ENCODE measurements around the gene NSMCE3.

NSMCE3 gene

DNA sequence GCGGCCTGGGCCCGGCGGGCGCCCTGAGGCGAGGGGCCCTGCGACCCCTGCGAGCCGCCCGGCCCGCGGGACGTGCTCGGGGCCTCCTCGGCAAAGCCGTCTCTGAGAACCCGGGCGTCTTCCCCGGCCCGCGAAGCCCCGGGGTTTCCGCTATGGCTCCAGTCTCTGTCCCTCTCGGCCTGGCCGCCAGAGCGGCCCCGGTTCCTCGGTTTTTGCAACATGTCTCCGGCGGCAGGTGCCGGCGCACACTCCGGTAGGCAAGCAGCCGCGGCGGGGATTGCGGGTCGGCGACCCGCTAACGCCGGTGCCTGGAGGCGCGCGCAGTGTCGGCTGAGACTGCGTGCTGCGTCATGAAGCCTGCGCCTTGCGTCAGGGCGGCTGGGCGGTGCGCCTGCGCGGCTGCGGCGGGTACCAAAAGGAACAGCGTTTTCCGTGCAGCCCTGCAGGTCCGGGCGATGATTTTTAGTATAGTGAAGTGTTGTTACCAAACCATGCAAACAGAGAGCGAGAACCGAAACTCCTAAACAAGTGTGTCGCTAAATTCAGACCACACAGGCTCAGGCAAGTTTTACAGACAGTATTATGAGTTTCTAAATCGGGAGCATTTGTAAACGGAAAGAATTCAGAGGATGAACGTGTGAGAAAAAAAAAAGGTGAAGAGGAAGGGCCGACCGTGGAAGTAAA is at the start of gene NSMCE3:
TSS of gene NSMCE3 (minus strand) at position 338 of the 684 bp plus-strand sequence. CDS start at position 221, 117 bp downstream.
- DNase-seq = peak; percentile 96

DNA sequence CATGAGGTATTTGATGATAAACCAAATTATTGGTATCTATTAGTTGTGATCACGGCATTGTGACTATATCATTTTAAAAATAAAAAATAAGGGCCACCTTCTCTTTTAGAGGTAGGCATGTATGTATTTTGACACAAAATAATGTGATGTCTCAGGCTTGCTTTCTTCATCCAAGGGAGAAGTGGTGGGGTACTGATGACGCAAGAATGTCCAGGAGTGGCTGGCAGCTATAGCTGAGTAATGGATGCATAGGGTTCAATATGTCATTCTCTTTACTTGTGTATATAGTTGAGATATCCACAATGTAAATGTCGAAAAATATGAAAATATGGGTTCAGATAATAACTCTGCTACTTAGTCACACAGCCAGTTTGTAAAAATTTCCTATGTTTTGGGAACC is 46.8 kb upstream of the NSMCE3 start:
- no peak for DNase-seq

DNA sequence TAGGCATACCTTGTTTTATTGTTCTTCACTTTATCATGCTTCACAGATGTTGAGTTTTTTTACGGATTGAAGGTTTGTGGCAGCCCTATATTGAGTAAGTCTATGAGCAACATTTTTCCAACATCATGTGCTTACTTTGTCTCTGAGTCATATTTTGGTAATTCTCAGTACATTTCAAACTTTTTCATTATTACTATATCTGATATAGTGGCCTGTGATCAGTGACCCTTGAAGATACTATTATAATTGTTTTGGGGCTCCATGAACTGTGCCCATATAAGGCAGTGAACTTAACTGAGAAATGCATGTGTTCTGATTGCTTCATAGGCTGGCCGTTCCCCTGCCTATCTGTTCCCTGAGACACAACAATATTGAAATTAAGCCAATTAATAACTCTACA is 42.8 kb upstream of the NSMCE3 start:
- no peak for DNase-seq

DNA sequence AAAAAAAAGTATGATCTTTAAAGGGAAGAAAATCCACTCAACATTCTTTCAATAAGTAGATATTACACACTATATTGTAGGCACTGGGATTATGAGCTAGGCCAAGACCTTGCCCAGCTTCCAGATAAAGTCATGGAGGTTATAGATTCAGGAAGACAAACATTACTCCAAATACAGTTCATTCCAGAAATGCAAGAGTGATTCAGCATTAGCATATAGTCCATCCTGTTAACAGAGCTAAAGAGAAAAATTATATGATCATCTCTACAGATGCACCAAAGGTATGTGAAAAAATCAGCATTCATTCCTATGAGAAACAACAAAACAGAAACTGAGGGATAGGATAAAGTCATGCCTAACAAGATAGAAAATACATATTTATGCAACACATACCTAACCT is 42.1 kb upstream of the NSMCE3 start:
- DNase-seq = no peak

DNA sequence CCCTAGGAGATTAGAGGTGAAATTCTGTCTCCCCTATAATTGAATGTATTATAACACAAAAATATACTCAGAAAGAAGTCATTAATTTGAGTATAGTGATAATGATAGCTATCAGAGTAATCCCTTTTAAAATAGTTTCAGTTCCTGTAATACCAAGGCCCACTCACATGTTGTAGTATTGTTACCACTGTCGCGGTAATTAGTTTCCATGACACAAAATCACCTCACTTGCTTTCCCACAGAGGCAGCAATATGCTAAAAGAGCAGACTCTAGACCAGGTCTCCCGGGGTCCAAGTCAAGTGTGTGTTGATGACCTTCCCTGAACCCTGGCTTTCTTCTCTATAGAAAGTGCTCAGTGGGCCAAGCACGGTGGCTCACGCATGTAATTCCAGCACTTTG is 39.5 kb upstream of the NSMCE3 start:
- no peak for DNase-seq

DNA sequence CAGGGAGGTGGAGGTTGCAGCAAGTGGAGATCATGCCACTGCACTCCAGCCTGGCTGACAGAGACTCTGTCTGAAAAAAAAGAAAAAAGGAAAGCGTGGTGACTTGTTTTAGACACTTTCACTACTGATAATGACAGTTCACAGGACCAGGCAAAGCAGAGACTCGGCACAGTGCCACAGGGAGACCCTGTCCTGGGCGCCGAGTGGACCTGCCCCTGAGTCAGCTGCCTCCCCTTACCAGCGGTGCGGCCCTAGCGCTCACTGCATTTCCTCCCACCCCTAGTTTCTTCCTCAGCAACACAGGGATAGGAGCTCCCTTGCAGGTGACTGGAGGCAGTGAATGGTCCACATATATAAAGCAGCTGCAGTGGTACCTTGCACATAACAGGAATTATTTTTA is 38.7 kb upstream of the NSMCE3 start:
- no peak for DNase-seq

DNA sequence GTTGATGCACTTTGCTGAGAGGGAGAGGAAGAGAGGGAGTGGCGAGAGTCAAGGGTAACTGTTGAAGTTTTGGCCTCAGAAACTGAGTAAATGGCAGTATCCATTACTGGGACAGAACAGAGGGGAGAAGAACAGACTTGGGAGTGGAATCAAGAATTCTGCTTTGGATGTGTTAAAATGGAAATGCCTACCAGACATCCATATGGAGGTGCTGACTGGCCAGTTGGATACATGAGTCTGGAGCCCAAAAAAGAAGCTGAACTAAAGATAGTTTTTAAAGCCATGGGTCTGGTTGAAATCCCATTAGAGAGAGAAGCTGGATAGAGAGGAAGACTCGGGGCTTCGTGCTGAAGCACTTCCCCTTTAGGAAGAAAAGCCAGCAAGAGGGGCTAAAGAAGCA is 35.9 kb upstream of the NSMCE3 start:
- DNase-seq = no peak

DNA sequence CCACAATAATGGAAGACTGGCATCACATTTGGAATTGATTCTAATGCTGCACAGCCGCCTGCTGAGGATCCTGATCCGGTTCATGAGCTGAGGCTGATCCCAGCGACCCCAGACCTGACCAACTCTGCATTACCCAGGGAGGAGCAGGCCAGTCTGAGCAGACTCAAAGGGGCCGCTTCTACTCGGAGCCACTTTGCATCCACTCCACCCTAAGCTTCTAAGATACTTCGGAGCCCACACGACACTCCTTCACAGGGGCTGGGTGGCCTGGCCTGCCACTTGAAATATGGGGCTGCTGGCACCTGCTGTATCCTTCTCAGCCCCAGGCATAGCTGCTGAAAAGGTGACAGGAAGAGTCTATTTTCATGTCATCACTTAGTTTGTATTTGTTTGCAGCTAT is 33.2 kb upstream of the NSMCE3 start:
- no peak for DNase-seq

DNA sequence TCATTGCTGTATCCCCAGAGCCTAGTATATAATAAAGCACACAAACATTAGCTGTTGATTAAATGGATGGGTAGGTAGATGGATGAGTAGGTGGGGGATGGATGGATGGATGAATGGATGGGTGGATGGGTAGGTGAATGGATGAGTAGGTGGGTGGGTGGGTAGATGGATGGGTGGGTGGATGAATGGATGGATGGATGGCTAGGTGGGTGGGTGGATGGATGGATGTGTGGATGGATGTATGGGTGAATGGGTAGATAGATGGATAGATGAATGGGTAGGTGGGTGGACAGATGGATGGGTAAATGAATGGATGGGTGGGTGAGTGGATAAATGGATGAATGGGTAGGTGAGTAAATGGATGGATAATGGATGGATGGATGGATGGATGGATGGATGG is 30.2 kb upstream of the NSMCE3 start:
- DNase-seq = no peak

DNA sequence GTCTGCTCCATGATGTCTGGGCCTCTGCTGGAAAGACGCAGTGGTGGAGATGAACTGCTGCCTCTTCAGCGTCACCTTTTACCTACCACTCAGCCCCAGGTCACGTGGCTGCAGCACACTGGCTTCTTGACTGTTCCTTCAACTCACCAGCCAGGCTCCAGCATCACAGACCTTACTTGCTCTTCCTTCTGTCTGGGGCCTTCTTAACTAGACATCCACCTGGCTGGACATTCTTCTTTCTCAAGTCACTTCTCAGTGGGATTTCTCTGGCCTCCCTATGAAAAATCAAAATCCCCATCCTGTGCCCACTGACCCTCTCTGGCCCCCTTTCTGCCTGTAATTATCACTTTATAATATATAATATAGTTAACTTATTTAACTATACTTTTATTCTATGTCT is 29.7 kb upstream of the NSMCE3 start:
- no peak for DNase-seq

DNA sequence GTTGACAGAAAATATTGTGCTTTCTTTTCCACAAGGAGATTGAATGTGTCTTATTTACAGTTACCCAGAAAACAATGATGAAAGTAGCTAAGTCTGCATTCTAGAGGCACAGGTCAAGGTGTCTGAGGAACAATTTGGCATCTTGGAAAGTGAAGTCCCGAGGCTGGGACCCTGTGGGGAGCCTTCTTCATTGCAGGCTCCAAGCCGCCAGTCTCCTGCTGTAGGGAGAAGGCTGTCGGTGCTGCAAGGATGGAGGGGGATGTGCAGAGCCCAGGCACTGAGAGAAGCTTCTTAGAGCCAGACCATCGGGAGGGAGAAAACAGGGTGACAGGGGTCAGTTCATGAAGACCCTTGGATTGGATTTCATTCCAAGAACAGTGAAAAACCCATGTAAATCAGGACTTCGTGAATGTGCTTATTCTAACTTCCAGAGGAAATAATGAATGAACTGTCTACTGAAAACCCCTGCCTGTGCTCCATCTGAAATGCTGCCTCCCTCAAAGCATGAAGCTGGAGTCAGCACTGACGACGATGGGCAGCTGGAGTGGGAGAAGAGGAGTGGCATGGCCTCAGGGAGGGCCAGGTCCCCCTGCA is 25.2 kb upstream of the NSMCE3 start:
- no peak for DNase-seq

DNA sequence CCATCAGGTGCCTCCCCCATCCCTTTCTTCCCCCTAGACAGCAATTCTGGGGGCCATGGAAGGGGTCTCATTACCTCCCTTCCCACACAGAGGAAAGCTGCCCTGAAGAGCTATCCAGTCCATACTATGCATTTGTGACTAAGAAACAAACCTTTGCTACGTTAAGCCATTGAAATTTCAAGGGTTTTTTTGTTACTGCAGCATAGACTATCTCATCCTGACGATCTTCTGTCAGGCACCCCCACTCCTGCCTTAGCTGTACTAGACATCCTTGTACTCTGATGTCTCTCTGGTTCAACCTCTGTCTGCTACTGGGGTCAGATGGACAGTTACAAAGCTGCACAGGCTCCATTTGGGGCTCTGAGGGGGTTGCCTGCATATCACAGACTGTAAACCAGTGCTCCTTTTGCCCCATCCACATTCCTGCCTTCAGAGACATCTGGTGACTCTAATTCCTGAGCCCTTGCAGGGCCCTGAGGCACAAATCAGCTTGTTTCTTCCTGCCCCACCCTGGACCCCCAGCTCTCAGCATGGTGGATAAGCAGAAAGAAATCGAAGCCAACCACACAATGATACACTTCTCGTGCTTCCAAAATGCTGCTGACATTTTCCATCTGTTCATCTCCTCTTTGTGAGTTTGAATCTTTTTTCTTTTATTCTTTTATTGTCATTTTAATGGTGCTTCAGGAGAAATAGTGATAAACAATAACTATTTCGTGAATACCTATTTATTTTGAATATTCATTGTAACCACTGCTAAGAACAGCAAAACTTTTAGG is 21.6 kb upstream of the NSMCE3 start:
- no peak for DNase-seq

DNA sequence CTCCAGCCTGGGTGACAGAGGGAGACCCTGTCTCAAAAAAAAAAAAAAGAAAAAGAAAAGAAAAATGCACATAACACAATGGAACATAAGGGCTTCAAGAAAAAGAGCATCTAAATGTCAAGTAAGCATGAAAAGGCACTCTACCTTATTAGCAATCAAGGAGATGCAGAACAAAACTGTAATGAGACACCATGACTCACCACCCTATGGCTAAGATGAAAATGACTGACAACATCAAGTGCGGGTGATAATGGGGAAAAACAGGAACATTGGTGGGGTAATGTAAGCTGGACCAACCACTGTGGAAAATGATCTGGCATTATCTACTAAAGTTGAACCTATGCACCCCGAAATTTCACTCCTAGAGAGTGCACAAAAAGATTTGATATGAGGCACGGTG is 19.6 kb upstream of the NSMCE3 start:
- no peak for DNase-seq

DNA sequence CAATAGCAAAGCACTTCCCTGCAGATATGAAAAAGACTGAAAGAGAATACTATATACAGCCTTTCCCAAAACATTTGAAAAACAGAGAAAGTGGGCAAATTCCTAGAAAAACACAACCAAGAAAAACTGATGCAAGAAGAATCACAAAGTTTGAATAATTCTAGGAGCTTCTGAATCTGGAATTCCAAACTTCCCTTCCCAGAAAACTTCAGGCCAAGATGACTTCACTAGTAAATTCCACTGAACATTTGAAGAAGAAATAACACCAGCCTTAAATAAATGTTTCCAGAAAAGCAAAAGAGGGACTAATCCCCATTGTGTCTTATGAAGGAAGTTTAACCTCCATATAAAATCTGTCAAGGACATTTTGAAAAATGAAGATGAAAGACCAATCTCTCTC is 15.8 kb upstream of the NSMCE3 start:
- no peak for DNase-seq

DNA sequence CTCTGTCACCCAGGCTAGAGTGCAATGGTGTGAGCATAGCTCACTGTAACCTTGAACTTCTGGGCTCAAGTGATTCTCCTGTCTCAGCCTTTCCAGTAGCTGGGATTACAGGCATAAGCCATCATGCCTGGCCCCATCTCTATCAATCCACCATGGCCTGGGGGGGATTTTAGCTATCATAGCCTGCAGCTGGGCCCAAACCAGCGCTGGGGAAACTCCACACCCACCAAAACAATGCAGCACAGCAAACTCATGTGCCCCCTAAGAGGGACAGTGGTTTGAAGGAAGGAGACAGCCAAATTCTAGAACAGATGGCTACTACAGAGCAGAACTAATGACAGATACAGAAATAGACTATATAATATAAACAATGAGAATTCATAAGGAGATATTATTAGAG is 13.8 kb upstream of the NSMCE3 start:
- DNase-seq = no peak

DNA sequence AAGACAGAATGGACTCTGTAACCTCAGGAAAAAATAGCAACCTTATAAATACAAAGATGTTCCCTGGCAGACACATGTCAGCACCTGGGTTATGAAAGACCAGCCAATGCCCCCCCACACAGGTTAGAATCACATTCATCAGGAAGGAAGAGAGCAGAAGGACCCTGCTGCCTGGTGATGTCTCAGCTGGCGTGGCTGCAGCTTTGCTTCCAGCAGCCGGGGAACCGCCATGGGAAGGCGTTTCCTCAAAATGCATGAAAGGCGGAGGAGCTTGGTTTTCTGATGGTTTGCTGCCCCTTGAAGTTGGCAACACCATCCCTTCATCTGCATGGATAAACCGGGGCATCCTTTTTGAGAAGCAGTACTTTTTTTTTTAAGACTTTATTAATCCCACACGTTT is 10.9 kb upstream of the NSMCE3 start:
- no peak for DNase-seq

DNA sequence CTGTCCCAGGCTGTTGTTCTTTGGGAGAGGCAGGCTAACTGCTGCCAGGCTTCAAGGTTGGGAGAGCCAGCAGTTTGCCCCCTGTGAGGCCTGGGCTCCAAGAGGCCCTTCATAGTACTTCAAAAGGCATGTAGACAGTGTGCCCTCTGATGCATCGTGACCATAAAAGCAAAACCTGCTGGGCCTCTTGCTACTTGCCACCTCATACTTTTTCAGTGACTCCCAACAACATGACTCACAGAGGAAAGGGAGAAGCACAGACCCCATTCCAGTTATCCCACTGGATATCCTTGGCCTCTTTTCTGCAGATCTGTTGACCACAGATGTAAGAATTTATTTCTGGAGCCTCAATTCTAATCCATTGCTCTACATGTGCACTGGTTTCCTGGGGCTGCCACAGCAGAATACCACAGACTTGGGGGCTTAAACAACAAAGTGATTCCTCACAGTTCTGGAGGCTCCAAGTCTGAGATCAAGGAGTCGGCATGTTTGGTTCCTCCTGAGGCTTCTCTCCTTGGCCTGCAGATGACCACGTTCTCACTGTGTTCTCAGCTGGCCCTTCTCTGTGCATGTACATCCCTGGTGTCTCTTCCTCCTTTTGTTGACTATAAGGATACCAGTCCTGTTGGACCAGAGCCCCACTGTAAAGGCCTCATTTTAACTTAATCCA is 8.9 kb upstream of the NSMCE3 start:
- DNase-seq = no peak

DNA sequence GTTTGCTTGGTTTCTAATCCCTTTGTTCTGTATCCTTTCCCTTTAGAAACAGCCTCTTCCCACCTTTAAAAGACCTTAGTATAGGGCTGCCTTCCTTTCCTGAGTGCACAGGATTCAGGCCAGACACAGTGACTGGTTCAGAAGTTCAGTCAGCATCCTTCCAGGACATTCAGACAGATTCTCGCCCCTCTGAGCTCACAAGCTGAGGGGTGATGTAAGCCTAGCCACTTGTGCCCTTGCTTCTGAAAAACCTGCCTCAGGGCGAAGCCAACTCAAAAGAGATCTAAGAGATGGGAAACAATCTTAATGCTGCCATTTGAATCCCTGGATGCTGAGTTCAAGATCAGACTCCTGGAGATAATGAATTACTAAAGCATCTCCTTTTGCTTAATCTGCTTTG is 6.7 kb upstream of the NSMCE3 start:
- no peak for DNase-seq

DNA sequence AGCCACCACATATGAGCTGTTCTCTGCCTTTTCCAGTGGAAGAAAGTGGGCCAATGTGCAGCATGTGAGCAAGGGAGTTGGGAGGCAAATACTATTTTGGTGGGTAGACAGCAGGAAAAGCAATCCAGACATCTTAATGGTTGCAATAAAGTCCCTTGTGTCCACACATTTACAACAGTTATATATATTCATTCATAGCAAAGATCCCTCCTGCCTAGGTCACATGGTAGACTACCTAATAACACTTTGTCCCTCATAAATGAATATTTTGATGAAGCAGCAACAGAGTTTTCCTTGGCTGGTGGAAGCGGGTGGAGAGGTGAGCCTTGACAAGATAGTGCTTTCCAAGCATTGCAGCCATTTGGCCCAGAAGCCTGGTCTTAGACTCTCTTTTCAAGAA is 6.2 kb upstream of the NSMCE3 start:
- DNase-seq = no peak

DNA sequence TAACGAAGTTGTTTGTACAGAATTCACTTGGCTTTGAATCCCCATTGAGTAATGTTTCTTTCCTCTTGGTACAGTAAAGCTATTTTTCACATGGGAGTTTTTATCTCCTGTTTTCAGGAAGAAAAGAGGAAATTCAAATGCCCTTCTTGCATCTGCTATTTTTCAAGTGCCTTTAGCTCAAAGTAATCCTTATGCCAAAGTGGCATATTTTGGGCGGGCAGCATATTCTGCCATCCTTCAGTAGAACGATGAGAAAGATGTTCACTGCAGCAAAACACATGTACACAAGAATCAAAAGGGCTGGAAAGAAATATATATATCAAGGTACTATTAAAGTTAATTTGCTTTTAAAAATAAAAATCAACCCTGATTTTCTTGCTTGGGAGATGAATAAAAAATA is 5.3 kb upstream of the NSMCE3 start:
- no peak for DNase-seq

DNA sequence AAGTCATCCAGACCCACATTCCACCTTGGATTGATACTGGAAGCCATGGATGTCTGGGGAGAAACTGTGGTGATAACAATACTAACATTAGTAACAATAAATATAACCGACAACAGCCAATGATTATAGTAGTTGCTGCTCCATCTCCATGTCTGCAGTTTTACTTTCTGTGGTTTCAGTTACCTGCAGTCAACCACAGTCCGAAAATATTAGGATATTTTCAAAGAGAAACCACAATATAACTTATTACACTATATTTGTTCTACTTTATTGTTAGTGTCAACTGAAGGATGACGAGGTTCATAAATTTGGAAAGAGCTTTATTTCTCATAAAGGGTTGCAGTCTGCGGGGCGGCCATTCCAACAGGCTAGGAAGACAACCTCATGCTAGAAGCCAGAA is 2.6 kb upstream of the NSMCE3 start:
- DNase-seq = no peak

DNA sequence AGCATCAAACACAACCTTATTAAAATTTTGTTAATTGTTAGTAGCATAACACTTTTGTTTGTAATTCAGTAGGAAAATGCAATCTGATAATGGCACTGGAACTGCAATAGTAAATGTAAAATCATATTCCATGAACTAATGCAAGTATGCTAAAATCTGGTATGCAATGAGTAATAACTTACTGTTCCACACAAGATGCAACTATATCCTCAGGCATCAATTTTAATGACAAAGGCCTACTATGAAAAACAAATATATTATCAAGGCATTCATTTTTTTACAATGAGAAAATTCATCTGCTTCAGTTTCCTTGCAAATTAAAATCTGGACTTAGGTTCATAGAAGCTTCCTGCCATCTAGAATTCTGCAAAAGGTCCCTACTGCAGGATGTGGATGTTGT is 1.4 kb upstream of the NSMCE3 start:
- DNase-seq = no peak

DNA sequence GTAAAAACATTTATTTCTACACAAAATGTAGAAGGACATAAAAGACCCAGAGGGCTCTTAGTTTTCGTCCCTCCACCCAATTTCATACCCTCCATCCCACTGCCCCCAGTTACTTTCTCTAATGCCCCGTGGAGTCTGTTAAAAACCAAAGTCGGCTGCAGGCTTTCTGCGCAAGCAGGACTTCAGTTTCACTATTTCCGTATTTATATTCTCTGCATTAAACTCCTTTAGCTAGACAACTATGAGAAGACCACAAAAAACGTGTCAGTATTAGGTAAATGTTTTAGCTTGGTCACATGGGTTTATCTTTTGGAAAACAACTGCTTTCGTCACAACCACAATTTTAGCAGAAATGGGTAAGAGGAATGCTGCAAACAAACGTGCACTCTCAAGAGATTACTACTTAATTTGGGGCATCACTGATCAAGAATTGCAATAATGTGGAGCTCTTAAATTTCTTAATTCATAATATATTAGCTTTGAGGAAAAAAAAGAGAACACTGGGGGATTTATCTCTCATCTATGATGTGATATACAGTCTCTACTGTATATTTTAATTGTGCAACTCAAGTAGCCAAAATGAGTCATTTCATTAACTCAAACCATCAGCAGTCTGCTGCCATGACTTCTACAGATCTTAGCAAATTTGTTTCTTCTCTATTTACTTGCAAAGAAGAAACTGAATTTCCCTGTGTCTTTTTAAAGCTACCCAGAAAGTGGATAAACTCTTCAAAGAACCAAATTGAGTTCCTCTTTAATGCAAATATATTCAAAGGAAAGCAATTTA is 740 bp upstream of the NSMCE3 start:
- DNase-seq = no peak
